ENCODE measurements around the gene LARP1.
A peak's percentile ranks its signal among the peaks of the same experiment; 100 is the strongest.

LARP1 gene

GRCh38 chr5:154755361-154756008 is at the start of gene LARP1:
Gene LARP1, plus strand, starts transcription at chr5:154755377. Its CDS starts 381 bp downstream, at chr5:154755758.
- no peak for TF ChIP-seq CTCF (IDR thresholded peaks at IDR 0.05; ENCODE audit: borderline replicate concordance, insufficient read depth, low read depth, low read length)
- peak within 1 kb of the TSS; percentile 94 for H3K4me3 ChIP-seq (ENCODE audit: low read depth, low read length)

- H3K4me3 ChIP-seq (ENCODE audit: low read depth, low read length), result no peak overlapping the region
- no peak for TF ChIP-seq CTCF (IDR thresholded peaks at IDR 0.05; ENCODE audit: borderline replicate concordance, insufficient read depth, low read depth, low read length)
Observed at GRCh38 chr5:154706416-154706815, 48.8 kb upstream of the LARP1 start.

GRCh38 chr5:154707641-154708040 is 47.5 kb upstream of the LARP1 start:
- no peak for TF ChIP-seq CTCF (IDR thresholded peaks at IDR 0.05; ENCODE audit: borderline replicate concordance, insufficient read depth, low read depth, low read length)
- no peak overlapping the region for H3K4me3 ChIP-seq (ENCODE audit: low read depth, low read length)

- H3K4me3 ChIP-seq (ENCODE audit: low read depth, low read length), result no peak overlapping the region
- no peak for TF ChIP-seq CTCF (IDR thresholded peaks at IDR 0.05; ENCODE audit: borderline replicate concordance, insufficient read depth, low read depth, low read length)
Observed at GRCh38 chr5:154708207-154708606, 47.0 kb upstream of the LARP1 start.

GRCh38 chr5:154708846-154709245 is 46.3 kb upstream of the LARP1 start:
- no peak overlapping the region for H3K4me3 ChIP-seq (ENCODE audit: low read depth, low read length)
- no peak for TF ChIP-seq CTCF (IDR thresholded peaks at IDR 0.05; ENCODE audit: borderline replicate concordance, insufficient read depth, low read depth, low read length)

GRCh38 chr5:154709368-154710305 is 45.5 kb upstream of the LARP1 start:
- no peak for TF ChIP-seq CTCF (IDR thresholded peaks at IDR 0.05; ENCODE audit: borderline replicate concordance, insufficient read depth, low read depth, low read length)
- H3K4me3 ChIP-seq (ENCODE audit: low read depth, low read length), result no peak overlapping the region

All from GM12875 (cell line).